HepG2 (cell line): Measurements from ENCODE around the gene OAS1. TPM values are rescaled to one million over a fixed set of nuclear protein-coding genes. Genes with fewer than 3 reads are reported as not detected.

ENCODE experiments used
- ARNT2 ChIP-seq: sonication (generic); formaldehyde crosslinking; IDR thresholded peaks from 2 replicates; pipeline ENCODE4 v1.8.0; 2022; ENCODE audit warnings: mild to moderate bottlenecking, low read depth, missing genetic modification reagents, moderate library complexity
- CAMTA2 ChIP-seq: sonication (generic); formaldehyde crosslinking; IDR thresholded peaks from 2 replicates; pipeline ENCODE4 v1.4.0; 2020; ENCODE audit warnings: mild to moderate bottlenecking, missing genetic modification reagents, borderline replicate concordance
- IRF2 ChIP-seq: IDR thresholded peaks from 2 replicates; pipeline ENCODE4 v1.6.1; 2018; ENCODE audit warnings: missing genetic modification reagents, missing compliant biosample characterization
- ISL2 ChIP-seq: sonication (generic); formaldehyde crosslinking; IDR thresholded peaks from 2 replicates; pipeline ENCODE4 v1.5.0; 2020; ENCODE audit warnings: missing genetic modification reagents
- KDM3A ChIP-seq: IDR thresholded peaks from 2 replicates; pipeline ENCODE4 v1.6.1; 2018; ENCODE audit warnings: low read depth, missing compliant biosample characterization
- NCOR1 ChIP-seq: fragments of 200-600 bp; sonication (generic); IDR thresholded peaks from 2 replicates; pipeline ENCODE4 v1.7.0; 2017; ENCODE audit warnings: antibody characterized with exemption, low read length, borderline replicate concordance
- NR2F1 ChIP-seq, 2 experiments: fragments of 450-650 bp in 1 of 2; formaldehyde crosslinking in 1 of 2; IDR thresholded peaks; 2 replicates each; pipeline versions ENCODE4 v1.5.0 to v1.6.1; 2016 to 2020; ENCODE audit warnings: mild to moderate bottlenecking in 1 of 2, missing compliant biosample characterization in 1 of 2, missing genetic modification reagents in 1 of 2, moderate library complexity in 1 of 2
- NR2F6 ChIP-seq, 2 experiments: IDR thresholded peaks; 2 replicates each; pipeline ENCODE4 v1.6.1; 2016; ENCODE audit warnings: antibody characterized with exemption in 1 of 2, mild to moderate bottlenecking in 1 of 2
- PREB ChIP-seq: sonication (generic); formaldehyde crosslinking; IDR thresholded peaks from 2 replicates; pipeline ENCODE4 v1.4.0; 2020; ENCODE audit warnings: missing genetic modification reagents
- REL ChIP-seq: sonication (generic); formaldehyde crosslinking; conservative IDR thresholded peaks from 2 replicates; pipeline ENCODE4 v1.8.0; 2022; ENCODE audit warnings: mild to moderate bottlenecking, missing genetic modification reagents, moderate library complexity
- RXRA ChIP-seq: sonication (generic); formaldehyde crosslinking; IDR thresholded peaks from 2 replicates; pipeline ENCODE4 v1.5.1; 2020; ENCODE audit warnings: missing genetic modification reagents
- SRY ChIP-seq: sonication (generic); formaldehyde crosslinking; IDR thresholded peaks from 2 replicates; pipeline ENCODE4 v1.8.0; 2022; ENCODE audit warnings: mild to moderate bottlenecking, missing genetic modification reagents
- TBX2 ChIP-seq: sonication (generic); formaldehyde crosslinking; IDR thresholded peaks from 2 replicates; pipeline ENCODE4 v1.5.0; 2020; ENCODE audit warnings: missing genetic modification reagents, mild to moderate bottlenecking, borderline replicate concordance
- ZBTB1 ChIP-seq: sonication (generic); formaldehyde crosslinking; IDR thresholded peaks from 2 replicates; pipeline ENCODE4 v1.4.0; 2020; ENCODE audit warnings: missing genetic modification reagents, borderline replicate concordance
- ZMAT5 ChIP-seq: sonication (generic); formaldehyde crosslinking; IDR thresholded peaks from 2 replicates; pipeline ENCODE4 v1.5.0; 2020; ENCODE audit warnings: mild to moderate bottlenecking, low read depth, missing genetic modification reagents, borderline replicate concordance
- ZNF136 ChIP-seq: sonication (generic); formaldehyde crosslinking; IDR thresholded peaks from 2 replicates; pipeline ENCODE4 v1.8.1; 2022; ENCODE audit warnings: low read depth, mild to moderate bottlenecking, moderate library complexity, missing genetic modification reagents
- ZNF414 ChIP-seq: sonication (generic); formaldehyde crosslinking; IDR thresholded peaks from 2 replicates; pipeline ENCODE4 v1.5.0; 2020; ENCODE audit warnings: missing genetic modification reagents
- ZNF510 ChIP-seq: sonication (generic); formaldehyde crosslinking; IDR thresholded peaks from 2 replicates; pipeline ENCODE4 v1.4.0; 2020; ENCODE audit warnings: low read depth, mild to moderate bottlenecking, missing genetic modification reagents
- ZNF577 ChIP-seq: sonication (generic); formaldehyde crosslinking; IDR thresholded peaks from 2 replicates; pipeline ENCODE4 v1.4.0; 2020; ENCODE audit warnings: mild to moderate bottlenecking, low read depth, missing genetic modification reagents, borderline replicate concordance
- ZNF660 ChIP-seq: sonication (generic); formaldehyde crosslinking; IDR thresholded peaks from 2 replicates; pipeline ENCODE4 v1.5.1; 2020; ENCODE audit warnings: mild to moderate bottlenecking, low read depth, missing genetic modification reagents, borderline replicate concordance
- ZSCAN9 ChIP-seq: IDR thresholded peaks from 2 replicates; pipeline ENCODE4 v1.6.1; 2016; ENCODE audit warnings: borderline replicate concordance
- polyA plus RNA-seq, 8 experiments: library from polyadenylated mRNA; depleted of rRNA in 3 of 8; stranded (reverse) in 7 of 8; unstranded in 1 of 8; fragments of >200 nt; fragmentation: Illumina TruSeq in 4 of 8; extraction: Trizol in 4 of 8; gene quantifications; 2 replicates each; pipeline versions ENCODE4 v1.2.1 to v1.2.3, GENCODE V29; 2011 to 2016; ENCODE audit warnings: low read depth in 4 of 8, missing spikeins in 1 of 8, mixed read lengths in 1 of 8; ENCODE audit not compliant: insufficient read depth in 1 of 8
- total RNA-seq, 5 experiments: library from RNA; depleted of rRNA; stranded (reverse); fragments of >200 nt; fragmentation: Illumina TruSeq; extraction: Trizol; gene quantifications; 2 replicates each; pipeline ENCODE4 v1.2.3, GENCODE V29; 2016; ENCODE audit warnings: low read depth in 1 of 5
- TF ChIP-seq, protein P1 (sequence below): IDR thresholded peaks from 2 replicates; pipeline ENCODE4 v1.6.1; 2016; ENCODE audit warnings: mild to moderate bottlenecking
- TF ChIP-seq, protein P2 (sequence below): sonication (generic); formaldehyde crosslinking; conservative IDR thresholded peaks from 2 replicates; pipeline ENCODE4 v1.4.0; 2020; ENCODE audit warnings: missing genetic modification reagents
- TF ChIP-seq, protein P3 (sequence below): sonication (generic); formaldehyde crosslinking; IDR thresholded peaks from 2 replicates; pipeline ENCODE4 v1.4.0; 2020; ENCODE audit warnings: mild to moderate bottlenecking, missing genetic modification reagents

The OAS1 gene
- total and polyA plus RNA-seq, 2 of the 13 experiments (the other 11 are each of a cell fraction or from before 2014, with no cell fraction given) = 6.5 to 10.6 TPM

GRCh38 chr12:112924986-112925385, 18.2 kb downstream of the OAS1 start (continued):
- peak; percentile 30; the same call in 1 of the 2 replicates for TF ChIP-seq ZNF414 (CRISPR knock-in tag)
- no peak for TF ChIP-seq PREB (CRISPR knock-in tag)
- TF ChIP-seq NCOR1 = peak; percentile 78; the same call in 1 of the 2 replicates
- peak; percentile 79 for TF ChIP-seq TBX2 (CRISPR knock-in tag)
- TF ChIP-seq REL = no peak
- TF ChIP-seq SRY (CRISPR knock-in tag) = no peak
- TF ChIP-seq KDM3A = no peak
- TF ChIP-seq IRF2 (CRISPR knock-in tag) = 0 out of 2 replicates have a peak, but pooled peaks have one; percentile 55
- TF ChIP-seq, protein P1, sequence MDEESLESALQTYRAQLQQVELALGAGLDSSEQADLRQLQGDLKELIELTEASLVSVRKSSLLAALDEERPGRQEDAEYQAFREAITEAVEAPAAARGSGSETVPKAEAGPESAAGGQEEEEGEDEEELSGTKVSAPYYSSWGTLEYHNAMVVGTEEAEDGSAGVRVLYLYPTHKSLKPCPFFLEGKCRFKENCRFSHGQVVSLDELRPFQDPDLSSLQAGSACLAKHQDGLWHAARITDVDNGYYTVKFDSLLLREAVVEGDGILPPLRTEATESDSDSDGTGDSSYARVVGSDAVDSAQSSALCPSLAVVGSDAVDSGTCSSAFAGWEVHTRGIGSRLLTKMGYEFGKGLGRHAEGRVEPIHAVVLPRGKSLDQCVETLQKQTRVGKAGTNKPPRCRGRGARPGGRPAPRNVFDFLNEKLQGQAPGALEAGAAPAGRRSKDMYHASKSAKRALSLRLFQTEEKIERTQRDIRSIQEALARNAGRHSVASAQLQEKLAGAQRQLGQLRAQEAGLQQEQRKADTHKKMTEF (CRISPR knock-in tag) = peak; percentile 56; the same call in 1 of the 2 replicates
- no peak for TF ChIP-seq ZBTB1
- TF ChIP-seq, protein P2, sequence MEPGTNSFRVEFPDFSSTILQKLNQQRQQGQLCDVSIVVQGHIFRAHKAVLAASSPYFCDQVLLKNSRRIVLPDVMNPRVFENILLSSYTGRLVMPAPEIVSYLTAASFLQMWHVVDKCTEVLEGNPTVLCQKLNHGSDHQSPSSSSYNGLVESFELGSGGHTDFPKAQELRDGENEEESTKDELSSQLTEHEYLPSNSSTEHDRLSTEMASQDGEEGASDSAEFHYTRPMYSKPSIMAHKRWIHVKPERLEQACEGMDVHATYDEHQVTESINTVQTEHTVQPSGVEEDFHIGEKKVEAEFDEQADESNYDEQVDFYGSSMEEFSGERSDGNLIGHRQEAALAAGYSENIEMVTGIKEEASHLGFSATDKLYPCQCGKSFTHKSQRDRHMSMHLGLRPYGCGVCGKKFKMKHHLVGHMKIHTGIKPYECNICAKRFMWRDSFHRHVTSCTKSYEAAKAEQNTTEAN (CRISPR knock-in tag) = 0 out of 2 replicates have a peak, but pooled peaks have one; percentile 28
- TF ChIP-seq ZNF660 (CRISPR knock-in tag) = no peak
- peak; percentile 66; the same call in 1 of the 2 replicates for TF ChIP-seq ISL2 (CRISPR knock-in tag)
- peak; percentile 33; the same call in 1 of the 2 replicates for TF ChIP-seq ZSCAN9
- TF ChIP-seq ZNF510 (CRISPR knock-in tag) = no peak
- peak in 1 of 2 experiments; percentile 52; a peak in 1 of 4 replicates for TF ChIP-seq NR2F1 (CRISPR knock-in tag; IDR thresholded peaks at IDR 0.05)
- TF ChIP-seq ZNF577 (CRISPR knock-in tag) = no peak
- peak; percentile 38; the same call in 1 of the 2 replicates for TF ChIP-seq NR2F6 (IDR thresholded peaks at IDR 0.05)
- TF ChIP-seq NR2F6 (CRISPR knock-in tag; IDR thresholded peaks at IDR 0.05) = peak; percentile 58; the same call in 1 of the 2 replicates
- TF ChIP-seq ARNT2 = no peak
- no peak for TF ChIP-seq ZNF136 (CRISPR knock-in tag)
- TF ChIP-seq CAMTA2 = no peak
- TF ChIP-seq RXRA (CRISPR knock-in tag) = peak; percentile 78
- TF ChIP-seq, protein P3, sequence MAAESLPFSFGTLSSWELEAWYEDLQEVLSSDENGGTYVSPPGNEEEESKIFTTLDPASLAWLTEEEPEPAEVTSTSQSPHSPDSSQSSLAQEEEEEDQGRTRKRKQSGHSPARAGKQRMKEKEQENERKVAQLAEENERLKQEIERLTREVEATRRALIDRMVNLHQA (CRISPR knock-in tag) = no peak
- TF ChIP-seq ZMAT5 = no peak
